ENCODE results near the gene TLN1. TPM values are rescaled to one million over a fixed set of nuclear protein-coding genes. Genes with fewer than 3 reads are reported as not detected.
A peak's percentile ranks its signal among the peaks of the same experiment; 100 is the strongest.

The TLN1 gene
- total and polyA plus RNA-seq, 10 of the 15 experiments (the other 5 are each of a cell fraction or from before 2014, with no cell fraction given) = 11.6 to 305 (median 71.9) TPM

DNA sequence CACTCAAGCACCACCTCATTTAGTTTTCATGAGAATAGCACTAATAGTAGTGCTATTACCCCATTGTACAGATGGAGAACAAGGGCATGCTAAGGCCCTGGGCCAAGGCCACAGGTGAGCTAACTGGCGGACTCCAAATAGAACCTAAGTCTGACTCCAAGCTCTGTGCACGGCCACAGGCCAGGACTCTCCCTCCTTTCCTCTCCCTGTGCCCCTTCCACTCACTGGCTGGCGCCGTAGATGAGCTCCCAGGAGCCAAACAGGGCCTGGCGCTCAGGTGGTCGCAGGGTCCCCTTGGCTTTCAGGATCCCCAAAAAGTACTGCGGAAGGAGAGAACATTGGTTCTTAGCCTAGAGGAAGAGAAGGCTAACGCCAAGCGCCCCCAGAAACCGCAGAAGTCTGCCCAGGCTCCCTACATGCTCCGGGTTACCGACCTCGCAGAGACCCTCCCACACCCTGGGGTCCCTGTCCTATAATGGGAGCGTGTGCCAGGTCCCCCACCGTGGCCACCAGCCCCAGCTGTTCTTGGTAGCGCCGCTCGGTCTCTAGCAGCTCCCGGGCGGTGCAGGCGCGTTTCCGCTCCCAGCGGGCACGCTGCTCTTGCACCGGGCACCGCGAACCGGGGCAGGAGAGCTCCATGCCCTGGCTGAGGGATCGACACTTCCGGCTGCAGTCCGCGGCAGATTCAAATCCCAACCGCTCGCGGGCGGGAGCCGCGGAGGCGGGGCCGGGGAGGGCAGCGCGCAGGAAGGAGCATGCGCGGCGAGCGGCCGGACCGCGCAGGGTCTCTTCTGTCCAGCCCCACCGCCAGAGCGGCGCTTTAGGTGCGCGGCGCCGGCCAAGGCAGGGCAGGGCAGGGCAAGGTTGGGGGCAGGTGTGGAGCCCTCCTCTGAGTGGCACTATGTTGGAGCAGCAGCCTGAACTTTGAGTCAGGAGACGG, 67.2 kb downstream of the TLN1 start, which contains the start of gene ARHGEF39 (continued):
- TF ChIP-seq, protein P1, sequence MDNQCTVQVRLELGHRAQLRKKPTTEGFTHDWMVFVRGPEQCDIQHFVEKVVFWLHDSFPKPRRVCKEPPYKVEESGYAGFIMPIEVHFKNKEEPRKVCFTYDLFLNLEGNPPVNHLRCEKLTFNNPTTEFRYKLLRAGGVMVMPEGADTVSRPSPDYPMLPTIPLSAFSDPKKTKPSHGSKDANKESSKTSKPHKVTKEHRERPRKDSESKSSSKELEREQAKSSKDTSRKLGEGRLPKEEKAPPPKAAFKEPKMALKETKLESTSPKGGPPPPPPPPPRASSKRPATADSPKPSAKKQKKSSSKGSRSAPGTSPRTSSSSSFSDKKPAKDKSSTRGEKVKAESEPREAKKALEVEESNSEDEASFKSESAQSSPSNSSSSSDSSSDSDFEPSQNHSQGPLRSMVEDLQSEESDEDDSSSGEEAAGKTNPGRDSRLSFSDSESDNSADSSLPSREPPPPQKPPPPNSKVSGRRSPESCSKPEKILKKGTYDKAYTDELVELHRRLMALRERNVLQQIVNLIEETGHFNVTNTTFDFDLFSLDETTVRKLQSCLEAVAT (IDR thresholded peaks at IDR 0.05) = no peak
- TF ChIP-seq IKZF1 (conservative IDR thresholded peaks at IDR 0.05) = peak; percentile 84
- TF ChIP-seq, protein P2, sequence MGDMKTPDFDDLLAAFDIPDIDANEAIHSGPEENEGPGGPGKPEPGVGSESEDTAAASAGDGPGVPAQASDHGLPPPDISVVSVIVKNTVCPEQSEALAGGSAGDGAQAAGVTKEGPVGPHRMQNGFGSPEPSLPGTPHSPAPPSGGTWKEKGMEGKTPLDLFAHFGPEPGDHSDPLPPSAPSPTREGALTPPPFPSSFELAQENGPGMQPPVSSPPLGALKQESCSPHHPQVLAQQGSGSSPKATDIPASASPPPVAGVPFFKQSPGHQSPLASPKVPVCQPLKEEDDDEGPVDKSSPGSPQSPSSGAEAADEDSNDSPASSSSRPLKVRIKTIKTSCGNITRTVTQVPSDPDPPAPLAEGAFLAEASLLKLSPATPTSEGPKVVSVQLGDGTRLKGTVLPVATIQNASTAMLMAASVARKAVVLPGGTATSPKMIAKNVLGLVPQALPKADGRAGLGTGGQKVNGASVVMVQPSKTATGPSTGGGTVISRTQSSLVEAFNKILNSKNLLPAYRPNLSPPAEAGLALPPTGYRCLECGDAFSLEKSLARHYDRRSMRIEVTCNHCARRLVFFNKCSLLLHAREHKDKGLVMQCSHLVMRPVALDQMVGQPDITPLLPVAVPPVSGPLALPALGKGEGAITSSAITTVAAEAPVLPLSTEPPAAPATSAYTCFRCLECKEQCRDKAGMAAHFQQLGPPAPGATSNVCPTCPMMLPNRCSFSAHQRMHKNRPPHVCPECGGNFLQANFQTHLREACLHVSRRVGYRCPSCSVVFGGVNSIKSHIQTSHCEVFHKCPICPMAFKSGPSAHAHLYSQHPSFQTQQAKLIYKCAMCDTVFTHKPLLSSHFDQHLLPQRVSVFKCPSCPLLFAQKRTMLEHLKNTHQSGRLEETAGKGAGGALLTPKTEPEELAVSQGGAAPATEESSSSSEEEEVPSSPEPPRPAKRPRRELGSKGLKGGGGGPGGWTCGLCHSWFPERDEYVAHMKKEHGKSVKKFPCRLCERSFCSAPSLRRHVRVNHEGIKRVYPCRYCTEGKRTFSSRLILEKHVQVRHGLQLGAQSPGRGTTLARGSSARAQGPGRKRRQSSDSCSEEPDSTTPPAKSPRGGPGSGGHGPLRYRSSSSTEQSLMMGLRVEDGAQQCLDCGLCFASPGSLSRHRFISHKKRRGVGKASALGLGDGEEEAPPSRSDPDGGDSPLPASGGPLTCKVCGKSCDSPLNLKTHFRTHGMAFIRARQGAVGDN (IDR thresholded peaks at IDR 0.05) = 0 out of 2 replicates have a peak, but pooled peaks have one; percentile 31
- TF ChIP-seq SIN3A (IDR thresholded peaks at IDR 0.05; ENCODE audit: low read depth, low read length) = peak; percentile 95
- TF ChIP-seq, protein P3, sequence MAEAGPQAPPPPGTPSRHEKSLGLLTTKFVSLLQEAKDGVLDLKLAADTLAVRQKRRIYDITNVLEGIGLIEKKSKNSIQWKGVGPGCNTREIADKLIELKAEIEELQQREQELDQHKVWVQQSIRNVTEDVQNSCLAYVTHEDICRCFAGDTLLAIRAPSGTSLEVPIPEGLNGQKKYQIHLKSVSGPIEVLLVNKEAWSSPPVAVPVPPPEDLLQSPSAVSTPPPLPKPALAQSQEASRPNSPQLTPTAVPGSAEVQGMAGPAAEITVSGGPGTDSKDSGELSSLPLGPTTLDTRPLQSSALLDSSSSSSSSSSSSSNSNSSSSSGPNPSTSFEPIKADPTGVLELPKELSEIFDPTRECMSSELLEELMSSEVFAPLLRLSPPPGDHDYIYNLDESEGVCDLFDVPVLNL (IDR thresholded peaks at IDR 0.05; ENCODE audit: low read depth, low read length) = peak; percentile 95
- TF ChIP-seq, protein P4, sequence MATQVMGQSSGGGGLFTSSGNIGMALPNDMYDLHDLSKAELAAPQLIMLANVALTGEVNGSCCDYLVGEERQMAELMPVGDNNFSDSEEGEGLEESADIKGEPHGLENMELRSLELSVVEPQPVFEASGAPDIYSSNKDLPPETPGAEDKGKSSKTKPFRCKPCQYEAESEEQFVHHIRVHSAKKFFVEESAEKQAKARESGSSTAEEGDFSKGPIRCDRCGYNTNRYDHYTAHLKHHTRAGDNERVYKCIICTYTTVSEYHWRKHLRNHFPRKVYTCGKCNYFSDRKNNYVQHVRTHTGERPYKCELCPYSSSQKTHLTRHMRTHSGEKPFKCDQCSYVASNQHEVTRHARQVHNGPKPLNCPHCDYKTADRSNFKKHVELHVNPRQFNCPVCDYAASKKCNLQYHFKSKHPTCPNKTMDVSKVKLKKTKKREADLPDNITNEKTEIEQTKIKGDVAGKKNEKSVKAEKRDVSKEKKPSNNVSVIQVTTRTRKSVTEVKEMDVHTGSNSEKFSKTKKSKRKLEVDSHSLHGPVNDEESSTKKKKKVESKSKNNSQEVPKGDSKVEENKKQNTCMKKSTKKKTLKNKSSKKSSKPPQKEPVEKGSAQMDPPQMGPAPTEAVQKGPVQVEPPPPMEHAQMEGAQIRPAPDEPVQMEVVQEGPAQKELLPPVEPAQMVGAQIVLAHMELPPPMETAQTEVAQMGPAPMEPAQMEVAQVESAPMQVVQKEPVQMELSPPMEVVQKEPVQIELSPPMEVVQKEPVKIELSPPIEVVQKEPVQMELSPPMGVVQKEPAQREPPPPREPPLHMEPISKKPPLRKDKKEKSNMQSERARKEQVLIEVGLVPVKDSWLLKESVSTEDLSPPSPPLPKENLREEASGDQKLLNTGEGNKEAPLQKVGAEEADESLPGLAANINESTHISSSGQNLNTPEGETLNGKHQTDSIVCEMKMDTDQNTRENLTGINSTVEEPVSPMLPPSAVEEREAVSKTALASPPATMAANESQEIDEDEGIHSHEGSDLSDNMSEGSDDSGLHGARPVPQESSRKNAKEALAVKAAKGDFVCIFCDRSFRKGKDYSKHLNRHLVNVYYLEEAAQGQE (IDR thresholded peaks at IDR 0.05; ENCODE audit: low read depth, low read length) = no peak
- TF ChIP-seq, protein P5, sequence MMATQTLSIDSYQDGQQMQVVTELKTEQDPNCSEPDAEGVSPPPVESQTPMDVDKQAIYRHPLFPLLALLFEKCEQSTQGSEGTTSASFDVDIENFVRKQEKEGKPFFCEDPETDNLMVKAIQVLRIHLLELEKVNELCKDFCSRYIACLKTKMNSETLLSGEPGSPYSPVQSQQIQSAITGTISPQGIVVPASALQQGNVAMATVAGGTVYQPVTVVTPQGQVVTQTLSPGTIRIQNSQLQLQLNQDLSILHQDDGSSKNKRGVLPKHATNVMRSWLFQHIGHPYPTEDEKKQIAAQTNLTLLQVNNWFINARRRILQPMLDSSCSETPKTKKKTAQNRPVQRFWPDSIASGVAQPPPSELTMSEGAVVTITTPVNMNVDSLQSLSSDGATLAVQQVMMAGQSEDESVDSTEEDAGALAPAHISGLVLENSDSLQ (IDR thresholded peaks at IDR 0.05) = no peak
- TF ChIP-seq, protein P6, sequence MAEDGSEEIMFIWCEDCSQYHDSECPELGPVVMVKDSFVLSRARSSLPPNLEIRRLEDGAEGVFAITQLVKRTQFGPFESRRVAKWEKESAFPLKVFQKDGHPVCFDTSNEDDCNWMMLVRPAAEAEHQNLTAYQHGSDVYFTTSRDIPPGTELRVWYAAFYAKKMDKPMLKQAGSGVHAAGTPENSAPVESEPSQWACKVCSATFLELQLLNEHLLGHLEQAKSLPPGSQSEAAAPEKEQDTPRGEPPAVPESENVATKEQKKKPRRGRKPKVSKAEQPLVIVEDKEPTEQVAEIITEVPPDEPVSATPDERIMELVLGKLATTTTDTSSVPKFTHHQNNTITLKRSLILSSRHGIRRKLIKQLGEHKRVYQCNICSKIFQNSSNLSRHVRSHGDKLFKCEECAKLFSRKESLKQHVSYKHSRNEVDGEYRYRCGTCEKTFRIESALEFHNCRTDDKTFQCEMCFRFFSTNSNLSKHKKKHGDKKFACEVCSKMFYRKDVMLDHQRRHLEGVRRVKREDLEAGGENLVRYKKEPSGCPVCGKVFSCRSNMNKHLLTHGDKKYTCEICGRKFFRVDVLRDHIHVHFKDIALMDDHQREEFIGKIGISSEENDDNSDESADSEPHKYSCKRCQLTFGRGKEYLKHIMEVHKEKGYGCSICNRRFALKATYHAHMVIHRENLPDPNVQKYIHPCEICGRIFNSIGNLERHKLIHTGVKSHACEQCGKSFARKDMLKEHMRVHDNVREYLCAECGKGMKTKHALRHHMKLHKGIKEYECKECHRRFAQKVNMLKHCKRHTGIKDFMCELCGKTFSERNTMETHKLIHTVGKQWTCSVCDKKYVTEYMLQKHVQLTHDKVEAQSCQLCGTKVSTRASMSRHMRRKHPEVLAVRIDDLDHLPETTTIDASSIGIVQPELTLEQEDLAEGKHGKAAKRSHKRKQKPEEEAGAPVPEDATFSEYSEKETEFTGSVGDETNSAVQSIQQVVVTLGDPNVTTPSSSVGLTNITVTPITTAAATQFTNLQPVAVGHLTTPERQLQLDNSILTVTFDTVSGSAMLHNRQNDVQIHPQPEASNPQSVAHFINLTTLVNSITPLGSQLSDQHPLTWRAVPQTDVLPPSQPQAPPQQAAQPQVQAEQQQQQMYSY (CRISPR knock-in tag; IDR thresholded peaks at IDR 0.05) = no peak
- no peak for TF ChIP-seq NR2C2 (IDR thresholded peaks at IDR 0.05; ENCODE audit: borderline replicate concordance, control insufficient read depth, insufficient read length, low read depth)
- TF ChIP-seq IRF4 (IDR thresholded peaks at IDR 0.05; ENCODE audit: low read depth, low read length) = no peak
- no peak for TF ChIP-seq CBX5 (IDR thresholded peaks at IDR 0.05; ENCODE audit: low read depth)
- peak; percentile 56 for TF ChIP-seq NRF1 (conservative IDR thresholded peaks at IDR 0.05; ENCODE audit: low read depth, low read length)
